GM12864 (cell line): ENCODE measurements around the gene TBC1D14.
"Not testable (repeated sequence)": the region's sequence is repeated elsewhere in the genome, so short reads cannot be mapped to it uniquely, and the experiment has no call there.

ENCODE experiments used
- DNase-seq: peaks from one replicate; pipeline ENCODE4 v3.0.0-alpha.2; 2011; ENCODE audit warnings: low read depth
- H3K4me3 ChIP-seq: 2 replicates; pipeline ENCODE4 v1.5.1; 2011; ENCODE audit warnings: mild to moderate bottlenecking, low read depth, low read length, control low read depth
- CTCF ChIP-seq: IDR thresholded peaks from 2 replicates; pipeline ENCODE4 v1.5.1; 2011; ENCODE audit warnings: low read depth, mild to moderate bottlenecking, moderate library complexity, low read length, control low read depth, inconsistent platforms; ENCODE audit errors: missing control alignments

Gene TBC1D14

GRCh38 chr4:6890358-6890757 lies 19.3 kb upstream of the TBC1D14 start:
- H3K4me3 ChIP-seq: no peak overlapping the region
- TF ChIP-seq CTCF: no peak

DNA sequence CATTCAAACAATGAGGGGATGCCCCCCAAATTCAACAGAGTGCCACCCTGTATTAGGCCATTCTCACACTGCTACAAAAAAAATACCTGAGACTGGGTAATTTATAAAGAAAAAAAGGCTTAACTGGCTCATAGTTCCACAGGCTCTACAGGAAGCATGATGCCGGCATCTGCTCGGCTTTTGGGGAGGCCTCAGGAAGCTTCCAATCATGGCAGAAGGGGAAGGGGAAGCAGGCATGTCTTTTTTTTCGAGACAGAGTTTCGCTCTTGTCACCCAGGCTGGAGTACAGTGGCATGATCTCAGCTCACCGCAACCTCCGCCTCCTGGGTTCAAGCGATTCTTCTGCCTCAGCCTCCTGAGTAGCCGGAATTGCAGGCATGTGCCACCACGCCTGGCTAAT lies 18.7 kb upstream of the TBC1D14 start:
- H3K4me3 ChIP-seq, DNase-seq: not testable (repeated sequence)

More at GRCh38 chr4:6890358-6890757, 19.3 kb upstream of the TBC1D14 start:
- no peak for DNase-seq

DNA sequence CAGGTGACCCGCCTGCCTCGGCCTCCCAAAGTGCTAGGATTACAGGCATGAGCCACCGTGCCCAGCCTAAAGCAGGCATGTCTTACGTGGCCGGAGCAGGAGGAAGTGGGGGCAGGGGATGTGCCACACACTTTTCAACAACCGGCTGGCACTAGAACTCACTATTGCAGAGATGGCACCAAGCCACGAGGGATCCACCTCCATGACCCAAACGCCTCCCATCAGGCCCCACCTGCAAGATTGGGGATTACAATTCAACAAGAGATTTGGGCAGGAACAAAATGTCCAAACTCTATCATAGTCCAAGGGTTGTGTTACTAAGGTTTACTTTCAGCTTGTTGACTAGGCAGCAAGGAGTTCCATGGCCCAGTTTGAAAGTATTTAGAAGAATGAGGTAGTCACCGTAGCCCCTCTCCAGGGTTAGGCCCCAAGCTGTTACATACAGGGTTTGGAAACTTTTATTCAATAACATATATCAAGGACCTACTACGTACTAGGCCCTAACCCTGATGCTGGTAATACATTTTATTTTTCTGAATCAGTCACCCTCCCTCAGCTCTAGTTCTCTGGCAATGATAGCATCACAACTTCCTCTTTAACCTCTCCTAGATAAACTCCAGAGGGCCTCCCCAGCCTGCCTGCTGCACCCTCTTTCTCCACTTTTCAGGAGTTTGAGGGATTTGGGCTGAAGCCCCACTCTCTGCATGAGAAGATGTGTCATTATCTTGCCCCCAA lies 18.0 kb upstream of the TBC1D14 start:
- TF ChIP-seq CTCF: no peak
- DNase-seq: no peak

GRCh38 chr4:6892190-6892908 lies 17.3 kb upstream of the TBC1D14 start:
- TF ChIP-seq CTCF: no peak
- DNase-seq: no peak
- H3K4me3 ChIP-seq: no peak overlapping the region

More for the DNA sequence above, 18.0 kb upstream of the TBC1D14 start:
- no peak overlapping the region for H3K4me3 ChIP-seq

GRCh38 chr4:6892909-6893202 lies 16.8 kb upstream of the TBC1D14 start:
- DNase-seq: no peak
- no peak for TF ChIP-seq CTCF
- H3K4me3 ChIP-seq: no peak overlapping the region

DNA sequence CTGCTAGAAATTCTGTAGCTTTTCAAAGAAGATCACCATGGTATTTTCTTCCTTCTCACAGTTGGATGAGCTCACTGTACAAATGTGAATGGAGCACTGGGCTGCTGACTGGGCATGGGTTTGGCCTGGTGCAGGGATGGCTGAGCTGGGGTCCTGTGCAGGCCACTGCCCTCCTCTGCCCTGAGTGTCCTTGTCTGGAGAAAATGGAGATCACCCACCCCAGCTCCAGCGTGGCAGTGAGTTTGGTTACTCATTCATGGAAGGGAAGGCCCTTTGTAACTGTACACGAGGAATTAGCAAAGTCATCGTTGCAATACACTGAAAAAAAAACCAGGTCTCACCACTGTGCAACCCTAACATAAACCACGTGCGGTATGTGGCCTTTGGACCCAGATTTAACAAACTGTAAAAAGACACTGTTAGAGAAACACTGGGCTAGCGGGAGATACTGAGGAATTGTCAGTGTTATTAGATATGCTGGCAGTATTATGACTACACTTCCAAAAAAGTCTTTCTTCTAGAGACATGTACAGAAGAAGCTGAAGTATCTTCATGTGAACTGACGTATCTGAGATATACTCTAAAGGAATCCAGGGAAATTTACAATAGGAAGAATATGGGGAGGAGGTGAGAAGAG lies 16.1 kb upstream of the TBC1D14 start:
- no peak overlapping the region for H3K4me3 ChIP-seq
- DNase-seq: no peak
- no peak for TF ChIP-seq CTCF

DNA sequence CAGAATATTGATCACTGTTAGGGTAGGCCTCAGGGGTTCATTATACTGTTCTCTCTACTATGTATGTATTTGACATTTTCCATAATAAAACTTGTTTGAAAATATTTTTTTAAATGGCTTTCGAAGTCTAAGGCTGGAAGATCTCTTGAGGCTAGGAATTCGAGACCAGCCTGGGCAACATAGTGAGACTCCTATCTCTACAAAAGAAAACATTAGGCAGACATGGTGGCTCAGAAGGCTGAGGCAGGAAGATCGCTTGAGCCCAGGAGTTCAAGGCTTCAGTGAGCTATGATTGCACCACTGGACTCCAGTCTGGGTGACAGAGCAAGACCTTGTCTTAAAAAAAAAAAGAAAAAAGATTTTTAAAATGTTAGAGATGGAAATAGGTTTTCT lies 15.5 kb upstream of the TBC1D14 start:
- TF ChIP-seq CTCF: no peak
- no peak overlapping the region for H3K4me3 ChIP-seq
- DNase-seq: no peak
